WTC11 (cell line): ENCODE data around the gene OR5H1.

Experiments used
- ATF3 ChIP-seq: sonication (generic); formaldehyde crosslinking; conservative IDR thresholded peaks from 2 replicates; pipeline ENCODE4 v1.8.1; 2022; ENCODE audit warnings: mild to moderate bottlenecking, missing genetic modification reagents
- CREM ChIP-seq: sonication (generic); formaldehyde crosslinking; IDR thresholded peaks from 2 replicates; pipeline ENCODE4 v1.8.1; 2022; ENCODE audit warnings: mild to moderate bottlenecking, missing genetic modification reagents, moderate library complexity
- CTCF ChIP-seq: fragments of 200-600 bp; IDR thresholded peaks from 2 replicates; pipeline ENCODE4 v1.8.0; 2022; ENCODE audit warnings: antibody characterized with exemption
- ELF4 ChIP-seq: sonication (generic); formaldehyde crosslinking; IDR thresholded peaks from 2 replicates; pipeline ENCODE4 v1.8.1; 2022; ENCODE audit warnings: low read depth, mild to moderate bottlenecking, moderate library complexity, missing genetic modification reagents
- ETV6 ChIP-seq: sonication (generic); formaldehyde crosslinking; IDR thresholded peaks from 2 replicates; pipeline ENCODE4 v1.8.1; 2022; ENCODE audit warnings: mild to moderate bottlenecking, missing genetic modification reagents
- FOXJ3 ChIP-seq: sonication (generic); formaldehyde crosslinking; IDR thresholded peaks from 2 replicates; pipeline ENCODE4 v1.9.0; 2021; ENCODE audit warnings: missing genetic modification reagents, mild to moderate bottlenecking, borderline replicate concordance
- KAT7 ChIP-seq: sonication (generic); formaldehyde crosslinking; IDR thresholded peaks from 2 replicates; pipeline ENCODE4 v1.8.1; 2023; ENCODE audit warnings: missing genetic modification reagents, mild to moderate bottlenecking, borderline replicate concordance
- TCF7 ChIP-seq: sonication (generic); formaldehyde crosslinking; IDR thresholded peaks from 2 replicates; pipeline ENCODE4 v1.8.0; 2022; ENCODE audit warnings: mild to moderate bottlenecking, low read depth, missing genetic modification reagents, moderate library complexity
- TEAD1 ChIP-seq: sonication (generic); formaldehyde crosslinking; IDR thresholded peaks from 2 replicates; pipeline ENCODE4 v1.8.0; 2022; ENCODE audit warnings: mild to moderate bottlenecking, missing genetic modification reagents
- TP53 ChIP-seq: sonication (generic); formaldehyde crosslinking; IDR thresholded peaks from 2 replicates; pipeline ENCODE4 v1.8.1; 2023; ENCODE audit warnings: mild to moderate bottlenecking, missing genetic modification reagents
- ZNF121 ChIP-seq: sonication (generic); formaldehyde crosslinking; IDR thresholded peaks from 2 replicates; pipeline ENCODE4 v1.8.0; 2023; ENCODE audit warnings: missing genetic modification reagents
- ZNF416 ChIP-seq: fragments of 250-450 bp; sonication (Bioruptor Pico); IDR thresholded peaks from 2 replicates; pipeline ENCODE4 v1.9.0; 2021; ENCODE audit warnings: mild to moderate bottlenecking, inconsistent platforms

GRCh38 chr3:98115717-98116116, 14.8 kb upstream of the OR5H1 start:
- TF ChIP-seq ZNF416 (CRISPR knock-in tag): no peak
- TF ChIP-seq CREM (CRISPR knock-in tag): no peak
- TF ChIP-seq FOXJ3: no peak
- no peak for TF ChIP-seq TEAD1 (CRISPR knock-in tag)
- TF ChIP-seq KAT7 (CRISPR knock-in tag): no peak
- no peak for TF ChIP-seq TCF7 (CRISPR knock-in tag)
- TF ChIP-seq TP53 (CRISPR knock-in tag): no peak
- no peak for TF ChIP-seq ETV6 (CRISPR knock-in tag)
- no peak for TF ChIP-seq ZNF121 (CRISPR knock-in tag)
- no peak for TF ChIP-seq CTCF
- TF ChIP-seq ATF3 (CRISPR knock-in tag): no peak
- TF ChIP-seq ELF4 (CRISPR knock-in tag): no peak
